Esophagus squamous epithelium (tissue), 4 donors: Measurements from ENCODE around the gene SSBP1.

ENCODE experiments used
- POLR2A ChIP-seq, 4 donors: fragments of 450-650 bp; IDR thresholded peaks; one replicate each; pipeline ENCODE4 v1.6.1; 2017; ENCODE audit warnings: antibody characterized with exemption in 4 of 4, mild to moderate bottlenecking in 4 of 4, moderate library complexity in 3 of 4
- TF ChIP-seq, protein P1 (sequence below), 6 experiments: fragments of 450-650 bp in 4 of 6; fragments of 200-600 bp in 2 of 6; sonication (generic) in 2 of 6; IDR thresholded peaks; one replicate each; pipeline ENCODE4 v1.5.1; 2016 to 2019; ENCODE audit warnings: antibody characterized with exemption in 6 of 6, mild to moderate bottlenecking in 4 of 6, moderate library complexity in 4 of 6

GRCh38 chr7:141754939-141755338 lies 16.8 kb downstream of the SSBP1 start:
- TF ChIP-seq, protein P1, sequence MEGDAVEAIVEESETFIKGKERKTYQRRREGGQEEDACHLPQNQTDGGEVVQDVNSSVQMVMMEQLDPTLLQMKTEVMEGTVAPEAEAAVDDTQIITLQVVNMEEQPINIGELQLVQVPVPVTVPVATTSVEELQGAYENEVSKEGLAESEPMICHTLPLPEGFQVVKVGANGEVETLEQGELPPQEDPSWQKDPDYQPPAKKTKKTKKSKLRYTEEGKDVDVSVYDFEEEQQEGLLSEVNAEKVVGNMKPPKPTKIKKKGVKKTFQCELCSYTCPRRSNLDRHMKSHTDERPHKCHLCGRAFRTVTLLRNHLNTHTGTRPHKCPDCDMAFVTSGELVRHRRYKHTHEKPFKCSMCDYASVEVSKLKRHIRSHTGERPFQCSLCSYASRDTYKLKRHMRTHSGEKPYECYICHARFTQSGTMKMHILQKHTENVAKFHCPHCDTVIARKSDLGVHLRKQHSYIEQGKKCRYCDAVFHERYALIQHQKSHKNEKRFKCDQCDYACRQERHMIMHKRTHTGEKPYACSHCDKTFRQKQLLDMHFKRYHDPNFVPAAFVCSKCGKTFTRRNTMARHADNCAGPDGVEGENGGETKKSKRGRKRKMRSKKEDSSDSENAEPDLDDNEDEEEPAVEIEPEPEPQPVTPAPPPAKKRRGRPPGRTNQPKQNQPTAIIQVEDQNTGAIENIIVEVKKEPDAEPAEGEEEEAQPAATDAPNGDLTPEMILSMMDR (IDR thresholded peaks at IDR 0.05): peak in 3 of 6 experiments; percentile 24 to 41 (median 32)
- TF ChIP-seq POLR2A (IDR thresholded peaks at IDR 0.05): no peak
